ENCODE data around the gene ZBTB16.

DNA sequence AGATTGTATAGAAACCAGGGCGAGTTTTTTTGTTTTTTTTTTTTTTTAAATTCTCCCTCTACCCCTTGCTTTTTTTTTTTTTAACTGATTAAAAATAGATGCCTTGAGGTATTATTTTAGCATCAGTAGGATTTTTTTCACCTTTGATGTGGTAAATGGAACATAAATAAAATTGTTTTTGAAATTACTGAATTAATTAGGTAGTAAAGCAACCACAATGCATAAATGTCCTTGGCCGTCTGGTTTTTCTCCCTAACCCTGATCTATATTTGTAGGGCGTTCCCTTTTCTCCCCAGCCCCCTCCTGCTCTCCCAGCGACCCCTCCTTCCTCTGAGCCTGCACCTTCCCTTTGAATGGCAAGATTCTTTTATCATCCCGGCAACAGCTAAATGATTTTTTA, 107.8 kb downstream of the ZBTB16 start:
- no peak for TF ChIP-seq POLR2A (IDR thresholded peaks at IDR 0.05; ENCODE audit: low read depth, low read length)
- TF ChIP-seq, protein P1, sequence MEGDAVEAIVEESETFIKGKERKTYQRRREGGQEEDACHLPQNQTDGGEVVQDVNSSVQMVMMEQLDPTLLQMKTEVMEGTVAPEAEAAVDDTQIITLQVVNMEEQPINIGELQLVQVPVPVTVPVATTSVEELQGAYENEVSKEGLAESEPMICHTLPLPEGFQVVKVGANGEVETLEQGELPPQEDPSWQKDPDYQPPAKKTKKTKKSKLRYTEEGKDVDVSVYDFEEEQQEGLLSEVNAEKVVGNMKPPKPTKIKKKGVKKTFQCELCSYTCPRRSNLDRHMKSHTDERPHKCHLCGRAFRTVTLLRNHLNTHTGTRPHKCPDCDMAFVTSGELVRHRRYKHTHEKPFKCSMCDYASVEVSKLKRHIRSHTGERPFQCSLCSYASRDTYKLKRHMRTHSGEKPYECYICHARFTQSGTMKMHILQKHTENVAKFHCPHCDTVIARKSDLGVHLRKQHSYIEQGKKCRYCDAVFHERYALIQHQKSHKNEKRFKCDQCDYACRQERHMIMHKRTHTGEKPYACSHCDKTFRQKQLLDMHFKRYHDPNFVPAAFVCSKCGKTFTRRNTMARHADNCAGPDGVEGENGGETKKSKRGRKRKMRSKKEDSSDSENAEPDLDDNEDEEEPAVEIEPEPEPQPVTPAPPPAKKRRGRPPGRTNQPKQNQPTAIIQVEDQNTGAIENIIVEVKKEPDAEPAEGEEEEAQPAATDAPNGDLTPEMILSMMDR (conservative IDR thresholded peaks at IDR 0.05; ENCODE audit: low read depth, low read length), result no peak
- no peak for TF ChIP-seq SMC3 (IDR thresholded peaks at IDR 0.05; ENCODE audit: low read depth, low read length)
- no peak for TF ChIP-seq RFX5 (IDR thresholded peaks at IDR 0.05; ENCODE audit: low read depth, low read length)
- TF ChIP-seq NFE2L2 (IDR thresholded peaks at IDR 0.05; ENCODE audit: low read depth, low read length), result no peak
- no peak for TF ChIP-seq RCOR1 (IDR thresholded peaks at IDR 0.05; ENCODE audit: insufficient replicate concordance, low read length)
- no peak for TF ChIP-seq RAD21 (IDR thresholded peaks at IDR 0.05; ENCODE audit: low read length)
- TF ChIP-seq BHLHE40 (IDR thresholded peaks at IDR 0.05; ENCODE audit: low read depth, low read length), result no peak
- TF ChIP-seq FOS (IDR thresholded peaks at IDR 0.05; ENCODE audit: low read depth, low read length), result no peak
- TF ChIP-seq, protein P2, sequence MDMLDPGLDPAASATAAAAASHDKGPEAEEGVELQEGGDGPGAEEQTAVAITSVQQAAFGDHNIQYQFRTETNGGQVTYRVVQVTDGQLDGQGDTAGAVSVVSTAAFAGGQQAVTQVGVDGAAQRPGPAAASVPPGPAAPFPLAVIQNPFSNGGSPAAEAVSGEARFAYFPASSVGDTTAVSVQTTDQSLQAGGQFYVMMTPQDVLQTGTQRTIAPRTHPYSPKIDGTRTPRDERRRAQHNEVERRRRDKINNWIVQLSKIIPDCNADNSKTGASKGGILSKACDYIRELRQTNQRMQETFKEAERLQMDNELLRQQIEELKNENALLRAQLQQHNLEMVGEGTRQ (IDR thresholded peaks at IDR 0.05; ENCODE audit: low read depth, low read length), result no peak
- TF ChIP-seq MAFK (IDR thresholded peaks at IDR 0.05; ENCODE audit: low read depth, low read length), result no peak
- no peak for TF ChIP-seq CHD1 (IDR thresholded peaks at IDR 0.05; ENCODE audit: low read depth, low read length)
- no peak for TF ChIP-seq MXI1 (IDR thresholded peaks at IDR 0.05; ENCODE audit: borderline replicate concordance, low read depth, low read length)

Measured in IMR-90 (cell line).